SU-DHL-6 (cell line): ENCODE data around the gene RBKS.

Experiments
- H2AFZ ChIP-seq: fragments of 200-600 bp; sonication (generic); 2 replicates; pipeline ENCODE4 v1.6.1; 2014; ENCODE audit warnings: low read depth, mild to moderate bottlenecking, moderate library complexity, mixed read lengths, antibody characterized with exemption, low read length; ENCODE audit not compliant: severe bottlenecking
- H3F3A ChIP-seq: fragments of 200-600 bp; shearing (Covaris generic); 2 replicates; pipeline ENCODE4 v1.6.0; 2016; ENCODE audit warnings: antibody characterized with exemption, mild to moderate bottlenecking; ENCODE audit not compliant: insufficient read depth
- H3K27ac ChIP-seq: fragments of 200-600 bp; sonication (generic); 2 replicates; pipeline ENCODE4 v1.5.1; 2016; ENCODE audit warnings: low read depth, mild to moderate bottlenecking, low read length, moderate library complexity, mixed read lengths
- H3K27me3 ChIP-seq: fragments of 200-600 bp; sonication (generic), shearing (Covaris generic); 2 replicates; pipeline ENCODE4 v1.6.0; 2014; ENCODE audit warnings: mild to moderate bottlenecking, low read length
- H3K36me3 ChIP-seq: fragments of 200-600 bp; sonication (generic); 2 replicates; pipeline ENCODE4 v1.6.1; 2014; ENCODE audit warnings: mild to moderate bottlenecking, low read length, mixed read lengths
- H3K4me2 ChIP-seq: fragments of 300-600, 200-600 bp; shearing (Covaris generic), sonication (generic); 2 replicates; pipeline ENCODE4 v1.6.0; 2014; ENCODE audit warnings: low read length, low read depth, mild to moderate bottlenecking; ENCODE audit not compliant: poor library complexity, severe bottlenecking
- H3K4me3 ChIP-seq: fragments of 200-600 bp; sonication (generic); 2 replicates; pipeline ENCODE4 v1.5.1; 2014; ENCODE audit warnings: antibody characterized with exemption, low read length, mild to moderate bottlenecking, mixed read lengths; ENCODE audit not compliant: insufficient read depth, poor library complexity, severe bottlenecking
- H3K79me2 ChIP-seq: fragments of 200-600 bp; sonication (generic); 2 replicates; pipeline ENCODE4 v1.6.1; 2014; ENCODE audit warnings: mild to moderate bottlenecking, low read length, moderate library complexity; ENCODE audit not compliant: insufficient read depth
- H3K9ac ChIP-seq: fragments of 200-600 bp; sonication (generic); 2 replicates; pipeline ENCODE4 v1.7.0; 2014; ENCODE audit warnings: mild to moderate bottlenecking, low read length
- H3K9me2 ChIP-seq: fragments of 200-600 bp; sonication (generic); replicated peaks from 2 replicates; pipeline ENCODE4 v1.6.1; 2014; ENCODE audit warnings: low read length; ENCODE audit not compliant: insufficient read depth
- H3K9me3 ChIP-seq: fragments of 200-600 bp; sonication (generic); 2 replicates; pipeline ENCODE4 v1.6.1; 2014; ENCODE audit warnings: low read length, mixed read lengths; ENCODE audit not compliant: insufficient read depth
- H4K20me1 ChIP-seq: fragments of 200-600 bp; sonication (generic); 2 replicates; pipeline ENCODE4 v1.6.1; 2014; ENCODE audit warnings: low read depth, mild to moderate bottlenecking, antibody characterized with exemption, low read length, moderate library complexity, mixed read lengths
- EZH2phosphoT487 ChIP-seq: fragments of 200-600 bp; sonication (generic), shearing (Covaris generic); conservative IDR thresholded peaks from 2 replicates; pipeline ENCODE4 v1.6.1; 2018; ENCODE audit warnings: mild to moderate bottlenecking, antibody characterized with exemption, low read length, moderate library complexity, mixed read lengths
- TF ChIP-seq, protein P1 (sequence below): fragments of 200-600 bp; sonication (generic); IDR thresholded peaks from one replicate; pipeline ENCODE4 v1.5.1; 2017; ENCODE audit warnings: antibody characterized with exemption, mild to moderate bottlenecking, low read length, moderate library complexity; ENCODE audit not compliant: insufficient read depth, poor library complexity, severe bottlenecking

The RBKS gene

GRCh38 chr2:27878825-27879224 lies 11.4 kb downstream of the RBKS start:
- H2AFZ ChIP-seq: no peak overlapping the region
- TF ChIP-seq EZH2phosphoT487: no peak
- TF ChIP-seq, protein P1, sequence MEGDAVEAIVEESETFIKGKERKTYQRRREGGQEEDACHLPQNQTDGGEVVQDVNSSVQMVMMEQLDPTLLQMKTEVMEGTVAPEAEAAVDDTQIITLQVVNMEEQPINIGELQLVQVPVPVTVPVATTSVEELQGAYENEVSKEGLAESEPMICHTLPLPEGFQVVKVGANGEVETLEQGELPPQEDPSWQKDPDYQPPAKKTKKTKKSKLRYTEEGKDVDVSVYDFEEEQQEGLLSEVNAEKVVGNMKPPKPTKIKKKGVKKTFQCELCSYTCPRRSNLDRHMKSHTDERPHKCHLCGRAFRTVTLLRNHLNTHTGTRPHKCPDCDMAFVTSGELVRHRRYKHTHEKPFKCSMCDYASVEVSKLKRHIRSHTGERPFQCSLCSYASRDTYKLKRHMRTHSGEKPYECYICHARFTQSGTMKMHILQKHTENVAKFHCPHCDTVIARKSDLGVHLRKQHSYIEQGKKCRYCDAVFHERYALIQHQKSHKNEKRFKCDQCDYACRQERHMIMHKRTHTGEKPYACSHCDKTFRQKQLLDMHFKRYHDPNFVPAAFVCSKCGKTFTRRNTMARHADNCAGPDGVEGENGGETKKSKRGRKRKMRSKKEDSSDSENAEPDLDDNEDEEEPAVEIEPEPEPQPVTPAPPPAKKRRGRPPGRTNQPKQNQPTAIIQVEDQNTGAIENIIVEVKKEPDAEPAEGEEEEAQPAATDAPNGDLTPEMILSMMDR: no peak

DNA sequence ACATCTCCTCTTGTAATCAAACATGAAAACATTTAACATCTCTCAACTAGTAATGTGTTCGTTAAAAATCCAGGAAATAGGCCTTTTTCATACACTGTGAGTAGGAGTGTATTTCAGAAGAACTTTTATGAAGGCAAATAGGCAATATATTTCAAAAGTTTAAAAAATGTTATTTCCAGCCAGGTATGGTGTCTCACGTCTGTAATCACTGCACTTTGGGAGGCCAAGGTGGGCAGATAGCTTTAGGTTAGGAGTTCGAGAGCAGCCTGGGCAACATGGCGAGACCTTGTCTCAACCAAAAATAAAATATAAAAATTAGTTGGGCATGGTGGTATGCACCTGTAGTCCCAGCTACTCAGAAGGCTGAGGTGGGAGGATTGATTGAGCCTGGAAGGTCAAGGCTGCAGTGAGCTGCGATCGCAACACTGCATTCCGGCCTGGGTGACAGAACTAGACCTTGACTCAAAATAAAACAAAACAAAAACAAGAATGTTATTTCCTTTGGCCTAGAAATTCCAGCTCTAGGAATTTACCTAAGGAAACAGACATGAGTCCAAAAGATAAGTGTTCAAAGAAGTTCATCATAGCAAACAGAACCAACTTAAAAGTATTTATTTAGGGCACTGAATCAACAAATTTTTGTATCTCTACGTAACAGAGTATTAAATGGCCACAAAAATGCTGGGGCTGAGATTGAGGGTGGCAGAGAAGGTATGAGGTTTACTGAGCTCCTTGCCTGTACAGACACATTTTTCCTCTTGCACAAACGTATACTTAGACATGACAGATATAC lies 14.9 kb downstream of the RBKS start:
- H3F3A ChIP-seq: no peaks in the 10 kb centered on the region
- no peak for TF ChIP-seq EZH2phosphoT487
- TF ChIP-seq, protein P1: no peak

More at GRCh38 chr2:27878825-27879224, 11.4 kb downstream of the RBKS start:
- no peaks in the 10 kb centered on the region for H4K20me1 ChIP-seq
- H3K27me3 ChIP-seq: no peaks in the 10 kb centered on the region
- no peak overlapping the region for H3K9ac ChIP-seq
- H3K27ac ChIP-seq: no peak overlapping the region
- no peak overlapping the region for H3K4me2 ChIP-seq
- no peaks in the 10 kb centered on the region for H3K9me2 ChIP-seq
- H3K4me3 ChIP-seq: no peak overlapping the region
- no peaks in the 10 kb centered on the region for H3K79me2 ChIP-seq
- no peaks in the 10 kb centered on the region for H3K9me3 ChIP-seq
- H3F3A ChIP-seq: no peaks in the 10 kb centered on the region
- H3K36me3 ChIP-seq: no peaks in the 10 kb centered on the region

DNA sequence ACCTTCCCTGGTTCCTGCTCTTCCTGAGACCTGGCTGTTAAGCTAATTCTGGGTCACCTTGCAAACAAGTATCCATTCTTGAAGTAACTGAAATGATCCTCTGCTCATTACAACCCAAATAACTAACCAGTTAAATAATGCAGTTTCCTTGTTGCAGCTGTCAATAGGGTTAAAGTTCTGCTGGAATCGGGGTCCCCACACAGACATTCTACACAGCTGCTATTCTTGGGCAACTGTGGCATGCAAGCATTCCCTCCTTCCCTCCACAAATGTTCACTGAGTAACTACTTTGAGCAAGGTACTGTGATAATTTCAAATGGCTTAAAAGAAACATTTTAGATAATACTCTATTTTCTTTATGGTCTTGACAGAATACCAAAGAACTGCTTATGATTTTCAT lies 17.1 kb downstream of the RBKS start:
- Histone ChIP-seq H3K4me3 (no peak overlapping the region), H3K27ac (no peak overlapping the region), H3K9ac (no peak overlapping the region), H3K36me3 (no peaks in the 10 kb centered on the region), H3K4me2 (no peak overlapping the region), H2AFZ (no peak overlapping the region), H3K9me2 (no peaks in the 10 kb centered on the region), H3K79me2 (no peaks in the 10 kb centered on the region), H3K27me3 (no peaks in the 10 kb centered on the region), H3F3A (no peaks in the 10 kb centered on the region), H3K9me3 (no peaks in the 10 kb centered on the region), H4K20me1 (no peaks in the 10 kb centered on the region)
- no peak for TF ChIP-seq EZH2phosphoT487
- TF ChIP-seq, protein P1: no peak

More for the DNA sequence above, 14.9 kb downstream of the RBKS start:
- H3K27me3 ChIP-seq: no peaks in the 10 kb centered on the region
- H2AFZ ChIP-seq: no peak overlapping the region
- no peak overlapping the region for H3K4me3 ChIP-seq
- H3K36me3 ChIP-seq: no peaks in the 10 kb centered on the region
- no peak overlapping the region for H3K4me2 ChIP-seq
- no peak overlapping the region for H3K9ac ChIP-seq
- no peaks in the 10 kb centered on the region for H3K9me3 ChIP-seq
- H3K9me2 ChIP-seq: no peaks in the 10 kb centered on the region
- no peak overlapping the region for H3K27ac ChIP-seq
- H4K20me1 ChIP-seq: no peaks in the 10 kb centered on the region
- H3K79me2 ChIP-seq: no peaks in the 10 kb centered on the region
